BE2C (cell line): ENCODE data around the gene INPP5B.

Experiments used
- DNase-seq: peaks from one replicate; pipeline ENCODE4 v3.0.0-alpha.2; 2020
- H3K27me3 ChIP-seq: fragments of 250-450 bp; sonication (Bioruptor Pico); 2 replicates; pipeline ENCODE4 v1.5.1; 2020; ENCODE audit warnings: mild to moderate bottlenecking
- H3K36me3 ChIP-seq: fragments of 250-450 bp; sonication (Bioruptor Pico); 2 replicates; pipeline ENCODE4 v1.5.1; 2020; ENCODE audit warnings: mild to moderate bottlenecking
- H3K4me1 ChIP-seq: fragments of 250-450 bp; sonication (Bioruptor Pico); 2 replicates; pipeline ENCODE4 v1.5.1; 2020
- H3K4me3 ChIP-seq: 2 replicates; pipeline ENCODE4 v1.5.1; 2011; ENCODE audit warnings: low read depth, low read length
- H3K9me3 ChIP-seq: fragments of 250-450 bp; sonication (Bioruptor Pico); 2 replicates; pipeline ENCODE4 v1.5.1; 2020
- TF ChIP-seq, protein P1 (sequence below): IDR thresholded peaks from 2 replicates; pipeline ENCODE4 v1.5.1; 2012; ENCODE audit warnings: mild to moderate bottlenecking, low read depth, low read length

Gene INPP5B

DNA sequence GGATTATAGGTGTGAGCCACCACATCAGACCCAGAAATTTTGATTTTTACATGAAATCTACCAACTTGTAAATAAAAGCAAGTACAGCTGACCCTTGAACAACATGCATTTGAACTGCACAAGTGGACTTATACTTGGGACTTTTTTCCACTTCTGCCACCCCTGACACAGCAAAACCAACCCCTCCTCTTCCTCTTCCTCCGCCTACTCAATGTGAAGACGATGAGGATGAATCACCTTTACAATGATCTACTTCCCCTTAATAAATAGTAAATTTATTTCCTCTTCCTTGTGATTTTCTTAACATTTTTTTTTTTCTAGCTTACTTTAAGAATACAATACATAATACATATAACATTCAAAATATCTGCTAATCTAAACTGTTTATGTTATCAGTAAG, 121.3 kb downstream of the INPP5B start:
- TF ChIP-seq, protein P1, sequence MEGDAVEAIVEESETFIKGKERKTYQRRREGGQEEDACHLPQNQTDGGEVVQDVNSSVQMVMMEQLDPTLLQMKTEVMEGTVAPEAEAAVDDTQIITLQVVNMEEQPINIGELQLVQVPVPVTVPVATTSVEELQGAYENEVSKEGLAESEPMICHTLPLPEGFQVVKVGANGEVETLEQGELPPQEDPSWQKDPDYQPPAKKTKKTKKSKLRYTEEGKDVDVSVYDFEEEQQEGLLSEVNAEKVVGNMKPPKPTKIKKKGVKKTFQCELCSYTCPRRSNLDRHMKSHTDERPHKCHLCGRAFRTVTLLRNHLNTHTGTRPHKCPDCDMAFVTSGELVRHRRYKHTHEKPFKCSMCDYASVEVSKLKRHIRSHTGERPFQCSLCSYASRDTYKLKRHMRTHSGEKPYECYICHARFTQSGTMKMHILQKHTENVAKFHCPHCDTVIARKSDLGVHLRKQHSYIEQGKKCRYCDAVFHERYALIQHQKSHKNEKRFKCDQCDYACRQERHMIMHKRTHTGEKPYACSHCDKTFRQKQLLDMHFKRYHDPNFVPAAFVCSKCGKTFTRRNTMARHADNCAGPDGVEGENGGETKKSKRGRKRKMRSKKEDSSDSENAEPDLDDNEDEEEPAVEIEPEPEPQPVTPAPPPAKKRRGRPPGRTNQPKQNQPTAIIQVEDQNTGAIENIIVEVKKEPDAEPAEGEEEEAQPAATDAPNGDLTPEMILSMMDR, result no peak

DNA sequence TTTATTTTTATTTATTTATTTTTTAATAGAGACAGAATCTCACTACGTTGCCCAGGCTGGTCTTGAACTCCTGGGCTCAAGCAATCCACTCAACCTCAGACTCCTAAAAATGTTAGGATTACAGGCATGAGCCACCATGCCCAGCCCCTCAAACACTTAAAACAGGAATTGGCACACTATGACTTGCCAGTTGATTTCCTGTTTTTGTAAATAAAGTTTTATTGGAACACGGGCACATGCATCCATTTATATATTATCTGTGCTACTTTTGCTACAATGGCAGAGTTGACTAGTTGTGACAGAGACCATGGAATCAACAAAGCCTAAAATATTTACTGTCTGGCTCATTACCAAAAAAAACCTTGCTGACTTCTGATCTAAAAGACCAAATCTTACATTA, 122.9 kb downstream of the INPP5B start:
- no peaks in the 10 kb centered on the region for H3K9me3 ChIP-seq
- no peaks in the 10 kb centered on the region for H3K27me3 ChIP-seq
- H3K4me1 ChIP-seq, result no peaks in the 10 kb centered on the region
- TF ChIP-seq, protein P1, result no peak
- DNase-seq, result no peak
- no peak overlapping the region for H3K4me3 ChIP-seq
- no peaks in the 10 kb centered on the region for H3K36me3 ChIP-seq

More for the DNA sequence above, 121.3 kb downstream of the INPP5B start:
- DNase-seq, result no peak
- H3K4me3 ChIP-seq, result no peak overlapping the region
- no peaks in the 10 kb centered on the region for H3K27me3 ChIP-seq
- H3K36me3 ChIP-seq, result no peaks in the 10 kb centered on the region
- no peaks in the 10 kb centered on the region for H3K4me1 ChIP-seq
- no peaks in the 10 kb centered on the region for H3K9me3 ChIP-seq

DNA sequence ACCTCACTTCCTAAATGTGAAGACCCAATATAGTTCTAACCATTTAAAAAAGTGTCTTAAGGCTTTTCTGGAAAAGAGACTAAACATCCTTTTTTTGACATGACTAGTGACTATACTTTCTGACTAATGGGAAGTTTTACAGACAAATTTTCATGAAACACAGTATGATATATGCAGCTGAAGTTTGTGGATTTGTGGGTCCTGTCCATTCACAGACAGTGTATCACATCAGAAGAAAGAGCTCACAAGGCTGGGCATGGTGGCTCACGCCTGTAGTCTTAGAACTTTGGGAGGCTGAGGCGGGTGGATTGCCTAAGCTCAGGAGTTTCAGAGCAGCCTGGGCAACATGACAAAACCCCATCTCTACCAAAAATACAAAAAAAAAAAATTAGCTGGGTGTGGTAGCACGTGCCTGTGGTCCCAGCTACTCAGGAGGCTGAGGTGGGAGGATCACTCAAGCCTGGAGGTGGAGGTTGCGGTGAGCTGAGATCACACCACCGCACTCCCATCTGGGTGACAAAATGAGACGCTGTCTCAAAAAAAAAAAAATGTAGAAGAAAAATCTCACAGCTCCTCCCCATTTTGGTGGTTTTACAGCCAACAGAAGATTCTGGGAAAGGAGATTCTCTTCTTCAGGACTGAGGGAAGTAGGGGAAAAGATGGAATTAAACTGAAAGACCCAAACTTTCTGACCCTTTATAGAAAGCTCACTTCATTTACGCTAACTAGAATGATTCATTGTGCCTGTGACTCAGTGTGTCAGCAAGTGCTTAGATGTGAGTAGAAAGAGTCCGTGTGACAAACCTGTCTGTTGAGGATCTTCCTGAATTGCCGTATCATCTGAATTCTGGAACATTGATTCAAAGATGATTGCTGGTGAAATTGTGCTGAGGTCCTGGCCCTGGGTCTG, 123.7 kb downstream of the INPP5B start:
- TF ChIP-seq, protein P1, result no peak
- Histone ChIP-seq H3K9me3 (no peaks in the 10 kb centered on the region), H3K4me3 (no peak overlapping the region), H3K27me3 (no peaks in the 10 kb centered on the region), H3K4me1 (no peaks in the 10 kb centered on the region), H3K36me3 (no peaks in the 10 kb centered on the region)
- no peak for DNase-seq

DNA sequence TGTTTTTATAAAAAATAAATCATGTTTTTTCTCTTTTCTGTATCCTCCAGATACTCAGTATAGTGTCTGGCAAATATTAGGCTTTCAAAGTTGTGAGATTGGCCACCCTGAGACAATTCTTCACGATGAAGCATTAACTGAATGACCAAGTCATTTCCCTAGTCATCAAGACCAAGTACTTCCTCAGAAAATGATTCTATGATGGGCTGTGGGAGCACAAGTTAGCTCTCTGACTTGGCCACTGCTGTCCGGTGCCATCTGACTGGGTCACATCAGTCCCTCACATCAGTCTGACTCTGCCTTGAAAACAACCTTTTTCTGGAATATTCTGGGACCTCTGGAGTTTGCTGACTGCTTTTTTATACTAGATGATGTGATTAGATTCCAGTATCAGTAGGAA, 125.4 kb downstream of the INPP5B start:
- no peaks in the 10 kb centered on the region for H3K4me1 ChIP-seq
- H3K36me3 ChIP-seq, result no peaks in the 10 kb centered on the region
- H3K9me3 ChIP-seq, result no peaks in the 10 kb centered on the region
- no peak overlapping the region for H3K4me3 ChIP-seq
- TF ChIP-seq, protein P1, result no peak
- H3K27me3 ChIP-seq, result no peaks in the 10 kb centered on the region
- no peak for DNase-seq

DNA sequence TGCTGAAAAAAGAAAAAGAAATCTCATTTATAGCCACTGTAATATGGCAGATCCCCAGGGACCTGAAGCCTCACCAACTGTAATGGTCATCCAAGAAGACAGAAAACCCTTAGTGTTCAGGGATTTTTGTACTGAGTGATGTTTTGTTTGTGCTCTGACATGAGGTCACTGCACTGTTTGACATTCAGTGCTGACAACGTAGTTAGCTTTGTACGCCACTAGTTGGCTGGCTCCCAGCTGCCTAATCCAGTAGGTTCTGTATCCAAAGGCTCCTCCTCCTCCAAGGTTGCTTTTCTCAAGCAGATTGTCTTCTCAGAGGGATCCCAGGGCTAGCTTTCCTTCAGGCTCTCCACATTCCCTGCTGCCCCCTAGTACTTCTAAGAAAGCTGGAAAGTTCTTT, 129.4 kb downstream of the INPP5B start:
- no peaks in the 10 kb centered on the region for H3K36me3 ChIP-seq
- no peaks in the 10 kb centered on the region for H3K27me3 ChIP-seq
- no peak overlapping the region for H3K4me3 ChIP-seq
- DNase-seq, result no peak
- H3K4me1 ChIP-seq, result no peaks in the 10 kb centered on the region
- TF ChIP-seq, protein P1, result no peak
- H3K9me3 ChIP-seq, result no peaks in the 10 kb centered on the region

DNA sequence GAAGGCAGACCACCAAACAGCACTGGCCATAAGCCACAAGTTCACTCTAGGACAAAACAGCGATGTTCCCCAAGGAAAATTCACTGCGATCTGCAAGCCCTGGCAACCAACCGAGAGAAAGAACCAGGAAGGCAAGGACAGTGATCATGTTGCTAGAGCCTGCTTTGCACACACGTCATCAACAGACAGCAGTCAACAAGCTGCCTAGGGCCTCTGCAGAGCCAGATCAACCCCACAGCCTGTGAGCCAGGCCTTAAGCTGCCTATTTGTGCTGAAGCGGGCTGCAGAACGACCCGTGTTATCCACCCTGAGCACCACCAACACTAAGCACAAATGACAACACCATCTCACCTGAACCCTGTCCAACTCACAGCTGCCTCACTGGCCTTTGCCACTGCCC, 132.6 kb downstream of the INPP5B start:
- Histone ChIP-seq H3K27me3 (no peaks in the 10 kb centered on the region), H3K9me3 (no peaks in the 10 kb centered on the region), H3K4me1 (no peaks in the 10 kb centered on the region), H3K36me3 (no peaks in the 10 kb centered on the region), H3K4me3 (no peak overlapping the region)
- TF ChIP-seq, protein P1, result no peak
- no peak for DNase-seq
